NCI-H460 (cell line): Measurements from ENCODE around the gene GNG11. TPM values are rescaled to one million over a fixed set of nuclear protein-coding genes. Genes with fewer than 3 reads are reported as not detected.

Experiments
- DNase-seq: peaks from one replicate; pipeline ENCODE4 v3.0.0-alpha.2; 2016; ENCODE audit warnings: low read depth; ENCODE audit errors: extremely low read depth
- total RNA-seq: library from RNA; depleted of rRNA; stranded (reverse); fragments of >200 nt; shearing (Covaris generic); gene quantifications from 2 replicates; pipeline ENCODE4 v1.2.3, GENCODE V29; 2014

Gene GNG11
- total RNA-seq, 1 experiment from 2014 or later = 62.8 TPM

GRCh38 chr7:93944673-93945072, 23.1 kb downstream of the GNG11 start:
- no peak for DNase-seq

DNA sequence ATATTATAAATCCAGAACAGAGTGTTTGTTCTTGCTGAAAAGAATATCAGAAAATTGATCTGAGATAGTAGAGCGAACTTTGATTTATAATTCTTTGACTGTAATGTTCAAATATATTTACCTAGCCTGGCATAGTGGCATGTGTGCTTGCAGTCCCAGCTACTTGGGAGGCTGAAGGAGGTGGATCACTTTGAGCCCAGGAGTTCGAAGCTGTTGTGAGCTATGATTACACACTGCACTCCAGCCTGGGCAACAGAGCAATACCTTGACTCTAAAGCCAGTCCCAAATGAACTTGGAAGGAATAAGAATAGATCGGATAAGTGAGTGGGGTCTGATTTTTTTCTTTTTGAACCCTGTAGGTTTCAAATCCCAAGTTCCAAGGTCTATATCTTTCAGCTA, 23.5 kb downstream of the GNG11 start:
- no peak for DNase-seq

DNA sequence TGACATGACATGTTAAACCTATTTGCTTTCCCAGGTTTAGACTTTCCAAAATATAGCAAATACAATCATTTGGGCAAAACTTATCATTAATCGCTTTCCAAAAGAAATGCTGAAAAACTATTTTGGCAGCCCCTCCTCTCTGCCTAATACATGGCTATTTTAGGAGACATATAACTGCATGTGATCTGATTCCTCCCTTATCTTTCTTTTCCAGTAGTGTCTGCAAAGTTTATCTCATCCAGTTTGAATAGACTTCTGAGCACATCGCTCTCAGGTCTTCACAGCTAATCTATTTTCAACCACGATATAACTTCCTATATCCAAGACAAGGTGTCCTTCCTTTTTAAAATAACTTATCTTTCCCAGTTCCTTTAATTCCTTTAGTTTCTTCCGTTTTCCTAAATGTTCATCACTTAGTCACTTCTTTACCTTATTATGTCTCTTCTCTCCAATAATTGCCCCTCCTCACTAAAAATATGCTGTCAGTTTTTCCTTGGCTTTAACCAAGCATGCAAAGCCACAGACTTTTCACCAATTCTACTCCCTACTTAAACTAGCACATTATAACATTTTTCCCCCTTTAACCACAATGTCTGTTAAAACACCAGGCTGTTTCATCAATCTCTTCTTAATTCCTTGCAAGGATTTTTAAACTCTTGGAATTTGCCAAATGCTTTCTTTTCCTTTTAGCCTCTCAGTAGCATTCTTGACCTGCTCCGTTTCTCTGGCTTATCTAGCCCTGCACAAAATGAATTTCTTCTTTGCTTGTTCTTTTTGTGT, 24.4 kb downstream of the GNG11 start:
- DNase-seq = no peak

DNA sequence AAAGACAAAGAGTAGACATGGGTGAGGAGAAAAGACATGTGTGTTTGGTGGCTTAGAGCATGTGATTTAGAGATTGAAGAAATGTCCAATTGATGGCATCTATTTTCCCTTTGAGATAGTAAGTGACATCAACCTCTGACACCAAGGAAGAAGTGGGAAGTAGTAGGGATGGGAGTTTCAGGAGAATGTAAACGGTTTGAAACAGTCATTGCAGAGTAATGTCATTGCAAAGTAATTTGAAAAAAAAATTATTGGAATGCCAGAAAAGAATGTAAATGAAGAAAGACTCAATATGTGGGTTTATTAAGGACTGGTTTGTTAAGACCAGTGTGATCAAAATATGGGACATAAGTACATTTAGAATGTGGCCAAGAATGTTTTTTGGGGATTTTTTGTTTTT, 26.6 kb downstream of the GNG11 start:
- no peak for DNase-seq

- DNase-seq = no peak
These were observed 27.3 kb downstream of the GNG11 start for GRCh38 chr7:93948873-93949272.

- DNase-seq = no peak
These were observed 27.9 kb downstream of the GNG11 start for GRCh38 chr7:93949423-93949822.

DNA sequence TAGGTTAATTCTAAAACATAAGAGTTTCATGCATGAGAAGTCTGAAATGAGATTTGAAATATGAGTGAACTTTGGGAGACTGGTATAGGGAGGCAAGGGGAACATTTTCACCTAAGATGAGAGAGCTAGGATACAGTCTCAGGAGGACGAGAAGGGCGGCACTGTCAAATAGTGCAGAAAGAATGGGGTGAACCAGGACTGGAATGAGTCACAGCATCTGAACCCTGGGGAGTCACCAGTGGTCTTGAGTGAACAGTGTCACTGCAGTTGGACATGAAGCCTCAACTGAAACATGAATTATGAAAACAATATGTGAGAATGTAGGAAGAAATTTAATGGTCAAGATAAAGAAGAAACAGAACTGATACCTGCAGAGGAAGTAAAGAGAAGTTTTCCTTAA, 33.8 kb downstream of the GNG11 start:
- no peak for DNase-seq

DNA sequence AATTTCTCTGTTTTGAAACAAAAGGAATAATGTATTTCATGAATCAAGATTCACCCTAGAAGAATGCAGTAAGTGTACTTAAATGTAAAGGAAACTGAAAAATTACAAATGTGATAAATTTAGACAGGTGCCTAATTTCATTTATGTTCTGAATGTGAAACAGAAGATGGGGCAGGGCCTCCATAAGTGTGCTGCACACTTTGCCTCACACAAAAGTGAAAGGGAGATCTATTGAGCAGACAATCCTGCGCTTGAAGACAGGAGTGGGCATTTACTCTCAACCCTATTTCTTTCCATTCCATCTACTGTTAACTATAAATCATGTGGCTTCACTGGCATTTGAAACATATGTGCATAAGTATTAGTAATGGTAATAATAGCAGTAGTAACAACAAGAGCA, 36.2 kb downstream of the GNG11 start:
- DNase-seq = no peak

GRCh38 chr7:93958216-93958615, 36.7 kb downstream of the GNG11 start:
- DNase-seq = no peak

GRCh38 chr7:93958651-93959050, 37.1 kb downstream of the GNG11 start:
- DNase-seq = no peak

GRCh38 chr7:93960986-93961385, 39.5 kb downstream of the GNG11 start:
- DNase-seq = no peak

- DNase-seq = no peak
These were observed 42.7 kb downstream of the GNG11 start for GRCh38 chr7:93964262-93964661.

DNA sequence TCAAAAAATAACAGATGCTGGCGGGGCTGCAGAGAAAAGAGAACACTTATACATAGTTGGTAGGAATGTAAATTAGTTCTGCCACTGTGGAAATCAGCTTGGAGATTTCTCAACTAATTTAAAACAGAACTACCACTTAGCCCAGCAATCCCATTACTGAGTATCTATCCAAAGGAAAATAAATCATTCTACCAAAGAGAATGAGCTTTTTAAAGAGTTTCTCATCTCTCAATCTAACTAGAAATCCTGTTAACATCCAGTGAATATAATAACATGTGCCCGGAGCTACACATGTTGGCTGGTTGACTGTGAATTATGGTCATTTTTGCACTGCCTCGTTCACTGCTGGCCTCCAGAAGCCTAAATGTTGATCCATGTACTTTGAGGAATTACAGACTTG, 43.3 kb downstream of the GNG11 start:
- no peak for DNase-seq

DNA sequence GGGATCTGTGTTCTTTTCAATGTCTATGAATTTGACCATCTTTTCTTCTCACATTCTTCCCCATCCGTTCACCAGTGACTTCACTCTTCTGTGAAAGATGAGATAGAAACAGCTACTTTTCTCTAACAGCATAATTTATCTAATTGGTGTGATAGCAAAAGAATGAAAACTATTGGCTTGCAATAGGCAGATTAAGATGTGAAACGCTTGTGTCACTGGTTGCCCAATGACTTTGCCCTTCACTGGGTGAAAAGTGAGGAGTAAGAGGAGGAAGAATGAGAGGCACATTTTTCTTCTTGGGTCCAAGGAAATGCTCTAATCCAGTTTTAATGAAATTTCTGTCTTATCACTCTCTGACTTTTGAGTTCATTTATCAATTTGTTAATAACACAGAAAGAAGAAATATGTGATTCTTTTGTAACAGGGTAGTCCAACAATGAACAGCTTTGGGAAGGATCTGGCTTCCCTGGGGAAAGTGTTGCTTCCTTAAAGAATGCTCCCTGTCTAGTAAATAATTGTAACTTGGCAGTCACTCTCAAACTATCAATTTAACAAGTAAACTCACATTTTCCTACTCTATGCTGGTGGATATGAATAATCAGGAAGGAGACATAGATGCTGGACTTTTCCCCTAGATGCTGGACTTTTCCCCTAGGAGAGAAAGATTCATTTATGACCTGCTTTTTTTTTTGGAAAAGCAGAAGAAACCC, 47.5 kb downstream of the GNG11 start:
- no peak for DNase-seq

- no peak for DNase-seq
These were observed 50.6 kb downstream of the GNG11 start for GRCh38 chr7:93972029-93972725.

GRCh38 chr7:93973134-93973533, 51.6 kb downstream of the GNG11 start:
- no peak for DNase-seq

- DNase-seq = no peak
These were observed 55.8 kb downstream of the GNG11 start for GRCh38 chr7:93977211-93977950.
